K562 (cell line): Measurements from ENCODE around the gene URAD. TPM values are rescaled to one million over a fixed set of nuclear protein-coding genes. Genes with fewer than 3 reads are reported as not detected.
"Not testable (repeated sequence)": the region's sequence is repeated elsewhere in the genome, so short reads cannot be mapped to it uniquely, and the experiment has no call there.

ENCODE experiments used
- ATAC-seq: fragments of 200-7000 bp; cut with Tn5 transposase; 3 replicates; pipeline ENCODE4 v1.9.1; 2020; ENCODE audit warnings: moderate library complexity
- BruUV-seq: library from RNA; stranded (reverse); fragments of 400-500 nt; replicated peaks from 2 replicates; lab custom pipeline; 2021; lab: Mats Ljungman, UMichigan
- CTCF ChIA-PET: fragments of 300-600 bp; formaldehyde crosslinking; extraction: SDS; loops from one replicate; lab custom pipeline; 2021; ENCODE audit warnings: low intra/inter-chr PET ratio; lab: Yijun Ruan, JAX
- POLR2A ChIA-PET: fragments of 300-600, 350-650 bp; sonication (Branson Sonifier 250); formaldehyde crosslinking; extraction: SDS; loops from one replicate; lab custom pipeline; 2021; ENCODE audit warnings: antibody characterized with exemption, inconsistent platforms; lab: Yijun Ruan, JAX
- DNase-seq, 4 experiments: peaks; one replicate each; pipeline versions ENCODE4 v3.0.0 to v3.0.0-alpha.2; 2011 to 2018; ENCODE audit warnings: low spot score in 3 of 4, mixed read lengths in 3 of 4; ENCODE audit errors: extremely low read depth in 1 of 4
- FAIRE-seq: peaks from 2 replicates; lab custom pipeline; 2011; peaks lifted over from hg19 to GRCh38; lab: Jason Lieb, UNC
- H2AFZ ChIP-seq: 2 replicates; pipeline ENCODE4 v1.6.0; 2011; ENCODE audit warnings: low read depth, low read length, control low read depth, inconsistent platforms
- H3K27ac ChIP-seq: fragments of 200-600 bp; 3 replicates; pipeline ENCODE4 v1.8.0; 2011; ENCODE audit warnings: low read depth, mild to moderate bottlenecking, control low read depth, inconsistent platforms, low read length, moderate library complexity, mixed read lengths; ENCODE audit errors: extremely low read depth
- H3K27me3 ChIP-seq, 2 experiments: fragments of 300-600 bp in 1 of 2; 2 replicates in 1 of 2; 3 replicates in 1 of 2; pipeline versions ENCODE4 v1.6.0 to v1.8.0; 2011; ENCODE audit warnings: inconsistent platforms in 2 of 2, low read length in 2 of 2, mild to moderate bottlenecking in 1 of 2, mixed read lengths in 1 of 2, moderate library complexity in 1 of 2; ENCODE audit not compliant: control insufficient read depth in 2 of 2, insufficient read depth in 2 of 2
- H3K36me3 ChIP-seq: fragments of 300-600 bp; 3 replicates; pipeline ENCODE4 v1.8.0; 2011; ENCODE audit warnings: mild to moderate bottlenecking, low read length, inconsistent platforms; ENCODE audit not compliant: control insufficient read depth, insufficient read depth
- H3K4me1 ChIP-seq, 2 experiments: fragments of 200-600 bp in 1 of 2; replicated peaks in 1 of 2; 2 replicates in 1 of 2; 3 replicates in 1 of 2; pipeline versions ENCODE4 v1.5.1 to v1.8.0; 2011; ENCODE audit warnings: inconsistent platforms in 2 of 2, low read length in 2 of 2, mild to moderate bottlenecking in 1 of 2, mixed read lengths in 1 of 2, moderate library complexity in 1 of 2; ENCODE audit not compliant: control insufficient read depth in 2 of 2, insufficient read depth in 2 of 2
- H3K4me2 ChIP-seq: 2 replicates; pipeline ENCODE4 v1.6.1; 2011; ENCODE audit warnings: low read length, control low read depth, inconsistent platforms, mixed read lengths; ENCODE audit not compliant: insufficient read depth
- H3K4me3 ChIP-seq: fragments of 200-600 bp; sonication (generic), shearing (Covaris generic); 2 replicates; pipeline ENCODE4 v1.5.1; 2016; ENCODE audit warnings: control low read depth, inconsistent platforms
- H3K79me2 ChIP-seq: fragments of 200-600 bp; 3 replicates; pipeline ENCODE4 v1.8.0; 2011; ENCODE audit warnings: low read length, inconsistent platforms; ENCODE audit not compliant: control insufficient read depth, insufficient read depth
- H3K9ac ChIP-seq, 2 experiments: 2 replicates each; pipeline versions ENCODE4 v1.6.0 to v1.6.1; 2011; ENCODE audit warnings: low read depth in 2 of 2, low read length in 2 of 2, control low read depth in 1 of 2, inconsistent platforms in 1 of 2, mild to moderate bottlenecking in 1 of 2, mixed read lengths in 1 of 2; ENCODE audit not compliant: insufficient read depth in 1 of 2
- H3K9me1 ChIP-seq: one replicate; pipeline ENCODE4 v1.6.0; 2011; ENCODE audit warnings: inconsistent platforms, mild to moderate bottlenecking, low read length, moderate library complexity; ENCODE audit not compliant: control insufficient read depth, insufficient read depth
- H3K9me3 ChIP-seq: replicated peaks from 2 replicates; pipeline ENCODE4 v1.5.1; 2011; ENCODE audit warnings: low read depth, low read length, inconsistent platforms; ENCODE audit not compliant: control insufficient read depth, insufficient read depth
- H4K20me1 ChIP-seq: replicated peaks from 2 replicates; pipeline ENCODE4 v1.6.1; 2011; ENCODE audit warnings: low read length, inconsistent platforms, mixed read lengths; ENCODE audit not compliant: control insufficient read depth, insufficient read depth
- SMAD4 ChIP-seq: fragments of 250-450 bp; sonication (Bioruptor Pico); conservative IDR thresholded peaks from 2 replicates; pipeline ENCODE4 v1.8.0; 2021; ENCODE audit warnings: inconsistent platforms, mild to moderate bottlenecking, moderate library complexity
- WGBS: fragments of 100-300 bp; shearing (Covaris generic); methylation state at CpG from one replicate; pipeline ENCODE4 v1.1.6; 2016; ENCODE audit warnings: low coverage, mixed read lengths; ENCODE audit not compliant: insufficient coverage; ENCODE audit errors: missing lambda C conversion rate; 5-methylcytosine and 5-hydroxymethylcytosine counted together
- in situ Hi-C: fragments of 300-500 bp; cut with MboI; formaldehyde crosslinking; loops from 4 replicates; pipeline ENCODE4 v1.15.0; 2018; ENCODE audit warnings: inconsistent platforms, mixed read lengths
- intact Hi-C: fragments of 100-400 bp; cut with micrococcal nuclease; formaldehyde crosslinking; loops from 2 replicates; pipeline ENCODE4 v1.14.2; 2022
- polyA plus RNA-seq, 8 experiments: library from polyadenylated mRNA; depleted of rRNA in 4 of 8; stranded (reverse) in 5 of 8; unstranded in 3 of 8; fragments of >200 nt; fragmentation: Nextera tagmentation in 2 of 8; fragmentation: Illumina TruSeq in 1 of 8; extraction: Ambion mirVana in 2 of 8; extraction: Trizol in 1 of 8; gene quantifications; 2 replicates each; pipeline versions ENCODE4 v1.2.1 to v1.2.3, GENCODE V29; 2011 to 2014; ENCODE audit warnings: inconsistent platforms in 1 of 8, missing spikeins in 1 of 8
- total RNA-seq, 7 experiments: library from RNA; depleted of rRNA in 6 of 7; stranded (reverse); fragments of >200 nt in 6 of 7; fragmentation: Illumina TruSeq in 2 of 7; extraction: Trizol in 2 of 7; gene quantifications; 2 replicates each; pipeline versions ENCODE4 v1.2.1 to v1.2.3, GENCODE V29; 2011 to 2021; ENCODE audit warnings: low replicate concordance in 1 of 7

The URAD gene
- total and polyA plus RNA-seq, 9 of the 15 experiments (the other 6 are each of a cell fraction or from before 2014, with no cell fraction given): not detected

DNA sequence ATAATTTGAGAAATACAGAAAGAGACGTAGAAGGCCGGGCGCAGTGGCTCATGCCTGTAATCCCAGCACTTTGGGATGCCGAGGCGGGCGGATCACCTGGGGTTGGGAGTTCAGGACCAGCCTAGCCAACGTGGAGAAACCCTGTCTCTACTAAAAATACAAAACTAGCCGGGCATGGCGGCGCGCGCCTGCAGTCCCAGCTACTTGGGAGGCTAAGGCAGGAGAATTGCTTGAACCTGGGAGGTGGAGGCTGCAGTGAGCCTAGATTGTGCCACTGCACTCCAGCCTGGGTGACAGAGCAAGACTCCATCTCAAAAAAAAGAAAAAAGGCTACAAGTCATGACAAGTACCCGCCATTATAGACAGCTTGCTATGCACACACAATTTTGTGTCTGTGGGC is 16.5 kb upstream of the URAD start:
- CTCF ChIA-PET, ATAC-seq, H3K36me3 ChIP-seq, BruUV-seq, H3K9me3 ChIP-seq, H3K79me2 ChIP-seq, DNase-seq, in situ Hi-C loops, H3K27me3 ChIP-seq, intact Hi-C loops, POLR2A ChIA-PET, FAIRE-seq, H2AFZ ChIP-seq, H3K4me3 ChIP-seq, H3K27ac ChIP-seq, H4K20me1 ChIP-seq, H3K9me1 ChIP-seq, H3K4me1 ChIP-seq, H3K9ac ChIP-seq, H3K4me2 ChIP-seq: not testable (repeated sequence)
- 9% methylated on average over 9 of the region's 13 CpGs for WGBS

DNA sequence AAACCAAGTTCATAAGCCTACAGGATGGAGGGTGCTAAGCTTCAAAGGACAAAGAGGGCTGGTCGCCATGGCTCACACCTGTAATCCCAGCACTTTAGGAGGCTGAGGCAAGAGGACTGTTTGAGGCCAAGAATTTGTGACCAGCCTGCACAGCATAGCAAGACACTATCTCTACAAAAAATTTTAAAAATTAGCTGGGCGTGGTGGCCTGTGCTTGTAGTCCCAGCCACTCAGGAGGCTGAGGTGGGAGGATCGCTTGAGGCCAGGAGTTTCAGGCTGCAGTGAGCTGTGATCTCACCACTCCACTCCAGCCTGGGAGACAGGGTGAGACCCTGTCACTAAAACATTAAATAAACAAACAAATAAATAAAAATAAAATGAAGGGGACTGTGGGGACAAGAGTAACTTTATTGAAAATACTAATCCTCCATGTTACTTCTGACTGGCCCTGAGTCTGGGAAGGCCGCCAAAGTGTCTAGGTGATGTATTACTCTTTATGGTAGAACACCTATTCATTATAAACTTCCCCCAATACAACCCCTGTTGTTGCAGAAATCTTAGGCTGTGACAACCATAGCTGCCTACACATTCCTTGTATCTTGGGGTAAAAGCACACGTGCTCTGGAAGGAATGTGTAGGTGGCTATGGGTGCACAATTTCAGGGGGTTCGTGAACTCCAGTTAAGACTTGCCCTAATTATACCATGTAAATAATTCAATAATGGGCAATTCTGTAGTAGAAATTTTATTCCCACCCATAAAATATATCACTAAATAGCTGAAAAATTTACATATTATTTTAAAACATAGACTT is 14.6 kb upstream of the URAD start:
- 0% methylated on average over 5 of the region's 6 CpGs for WGBS
- FAIRE-seq: no peak
- POLR2A ChIA-PET: no interaction called here

More for the DNA sequence above, 14.6 kb upstream of the URAD start:
- Histone ChIP-seq H3K9me1 (no peaks in the 10 kb centered on the region), H3K9ac (no peak overlapping the region), H3K27me3 (peaks cover 0 to 8% of the 10 kb centered on the region in 2 experiments; a peak in 1 of 5 replicates), H3K4me1 (peaks cover 0 to 4% of the 10 kb centered on the region in 2 experiments; a peak in 1 of 5 replicates), H2AFZ (no peak overlapping the region), H4K20me1 (no peaks in the 10 kb centered on the region), H3K27ac (no peak overlapping the region), H3K79me2 (no peaks in the 10 kb centered on the region), H3K9me3 (no peaks in the 10 kb centered on the region), H3K4me3 (no peak overlapping the region), H3K4me2 (no peak overlapping the region), H3K36me3 (no peaks in the 10 kb centered on the region)
- ATAC-seq (no peak), DNase-seq (no peak)
- no peak for TF ChIP-seq SMAD4
- BruUV-seq: no TSS peak
- in situ Hi-C loops: no loop called here
- intact Hi-C loops: no loop called here
- CTCF ChIA-PET: no interaction called here
